Measurements from ENCODE around the gene RNU2-1.
"Not testable (repeated sequence)": the region's sequence is repeated elsewhere in the genome, so short reads cannot be mapped to it uniquely, and the experiment has no call there.

DNA sequence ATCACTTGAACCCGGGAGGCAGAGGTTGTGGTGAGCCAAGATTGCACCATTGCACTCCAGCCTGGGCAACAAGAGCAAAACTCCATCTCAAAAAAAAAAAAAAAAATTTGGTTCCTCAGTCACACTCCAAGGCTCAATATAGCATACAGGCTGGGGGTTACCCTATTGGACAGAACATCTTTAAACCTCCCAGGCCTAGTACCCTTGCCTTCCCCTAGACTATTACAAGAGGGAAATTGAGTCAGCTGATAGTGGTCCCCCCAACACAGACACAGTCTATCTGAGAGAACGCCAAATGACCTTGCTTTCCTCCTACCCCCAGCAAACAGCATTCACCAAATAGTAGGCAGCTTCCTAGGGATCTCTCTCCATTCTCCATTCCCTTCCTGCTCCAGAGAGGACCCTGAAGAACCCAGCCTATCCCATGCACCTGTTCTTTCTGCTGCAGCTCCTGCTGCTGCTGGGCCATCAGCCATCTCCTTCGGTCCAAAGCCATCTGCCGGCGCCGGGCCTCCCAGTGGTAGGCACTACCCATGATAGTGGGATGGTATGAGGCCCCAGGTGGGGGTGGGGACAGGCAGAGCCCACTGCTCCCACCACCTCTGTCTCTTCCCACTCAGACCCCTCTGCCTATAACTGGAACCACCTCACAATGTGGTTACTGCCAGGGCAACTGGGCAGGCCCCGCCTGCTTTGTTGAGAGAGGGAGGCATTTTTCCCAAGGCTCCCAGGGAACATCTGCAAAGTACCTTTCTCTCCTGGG lies 5.6 kb downstream of the RNU2-1 start, which contains the start of gene CCDC200:
- TF ChIP-seq EZH2 (IDR thresholded peaks at IDR 0.05); POLR2AphosphoS5 (IDR thresholded peaks at IDR 0.05; ENCODE audit: borderline replicate concordance, low read depth, low read length): not testable (repeated sequence)

Measured in SK-N-MC (cell line).